HFFc6 (cell line): Measurements from ENCODE around the gene ADORA1. TPM values are rescaled to one million over a fixed set of nuclear protein-coding genes. Genes with fewer than 3 reads are reported as not detected.

ENCODE experiments used
- DNase-seq: peaks from one replicate; pipeline ENCODE4 v3.0.0-alpha.2; 2018
- H3K27ac Mint-ChIP-seq: 2 replicates; pipeline ENCODE4 v1.8.0; 2020; ENCODE audit warnings: mild to moderate bottlenecking, mixed read lengths
- H3K27me3 Mint-ChIP-seq: 2 replicates; pipeline ENCODE4 v1.8.0; 2021; ENCODE audit warnings: mild to moderate bottlenecking, moderate library complexity, mixed read lengths; ENCODE audit not compliant: insufficient read depth
- H3K36me3 Mint-ChIP-seq: 2 replicates; pipeline ENCODE4 v1.8.0; 2021; ENCODE audit warnings: low read depth, mixed read lengths
- H3K4me1 Mint-ChIP-seq: 2 replicates; pipeline ENCODE4 v1.8.0; 2020; ENCODE audit warnings: low read depth, mixed read lengths
- H3K4me3 Mint-ChIP-seq: 2 replicates; pipeline ENCODE4 v1.8.0; 2020; ENCODE audit warnings: mild to moderate bottlenecking, moderate library complexity, mixed read lengths
- H3K9me3 Mint-ChIP-seq: 2 replicates; pipeline ENCODE4 v1.8.0; 2020; ENCODE audit warnings: mild to moderate bottlenecking, mixed read lengths
- CTCF ChIP-seq: fragments of 200-600 bp; sonication (generic); IDR thresholded peaks from 2 replicates; pipeline ENCODE4 v1.5.0; 2021; ENCODE audit warnings: antibody characterized with exemption, mild to moderate bottlenecking
- total RNA-seq, 6 experiments: library from RNA; stranded (reverse); fragmentation: NEBNext Ultra II Directional; extraction: Animal tissue kit (Norgen Biotek cat#: 25700); gene quantifications; 2 replicates in 1 of 6; 3 replicates in 5 of 6; pipeline ENCODE4 v1.2.3, GENCODE V29; 2021

The ADORA1 gene
- total RNA-seq, 6 experiments from 2014 or later: 0.25 to 5.5 (median 0.53) TPM

- Mint-ChIP-seq H3K9me3 (no peaks in the 10 kb centered on the region), H3K4me3 (no peak overlapping the region), H3K4me1 (peaks cover 14% of the 10 kb centered on the region; the same call in 1 of the 2 replicates), H3K36me3 (no peaks in the 10 kb centered on the region), H3K27ac (no peak overlapping the region), H3K27me3 (peaks cover 2% of the 10 kb centered on the region; the same call in 1 of the 2 replicates)
- TF ChIP-seq CTCF: no peak
- no peak for DNase-seq
Observed at GRCh38 chr1:203138066-203138465, 10.5 kb downstream of the ADORA1 start.

DNA sequence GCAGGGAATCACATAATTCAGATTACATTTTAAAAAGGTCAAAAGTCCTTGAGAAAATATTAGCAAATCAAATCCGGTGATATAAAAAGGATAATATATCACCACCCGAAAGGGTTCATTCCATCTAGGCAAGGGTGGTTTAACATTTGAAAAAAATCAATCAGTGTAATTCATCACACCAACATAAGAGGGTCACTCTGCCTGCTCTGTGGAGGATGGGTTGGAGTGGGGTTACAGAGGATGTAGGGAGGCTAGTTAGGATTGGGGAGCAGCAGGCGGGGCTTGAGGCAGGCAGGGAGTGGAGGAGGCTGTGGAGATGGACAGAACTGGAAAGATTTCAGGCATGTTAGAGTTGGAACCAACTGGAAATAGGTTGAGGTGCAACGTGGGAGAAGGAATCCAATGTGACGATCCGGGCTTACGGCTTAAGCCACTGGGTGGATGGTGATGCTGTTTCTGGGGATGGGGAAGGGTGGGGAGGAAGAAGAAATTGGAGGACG lies 12.5 kb downstream of the ADORA1 start:
- no peak for TF ChIP-seq CTCF
- H3K4me3 Mint-ChIP-seq: no peak overlapping the region
- no peaks in the 10 kb centered on the region for H3K9me3 Mint-ChIP-seq
- no peak overlapping the region for H3K27ac Mint-ChIP-seq
- H3K36me3 Mint-ChIP-seq: no peaks in the 10 kb centered on the region
- H3K4me1 Mint-ChIP-seq: peaks cover 17% of the 10 kb centered on the region; the same call in 1 of the 2 replicates
- DNase-seq: no peak
- H3K27me3 Mint-ChIP-seq: peaks cover 2% of the 10 kb centered on the region; the same call in 1 of the 2 replicates

- H3K27me3 Mint-ChIP-seq: peaks cover 5% of the 10 kb centered on the region; the same call in 1 of the 2 replicates
- no peaks in the 10 kb centered on the region for H3K36me3 Mint-ChIP-seq
- H3K27ac Mint-ChIP-seq: no peak overlapping the region
- no peak overlapping the region for H3K4me3 Mint-ChIP-seq
- no peak for DNase-seq
- no peak for TF ChIP-seq CTCF
- no peaks in the 10 kb centered on the region for H3K9me3 Mint-ChIP-seq
- peaks cover 13% of the 10 kb centered on the region; the same call in 1 of the 2 replicates for H3K4me1 Mint-ChIP-seq
Observed at GRCh38 chr1:203140743-203141520, 13.4 kb downstream of the ADORA1 start.

DNA sequence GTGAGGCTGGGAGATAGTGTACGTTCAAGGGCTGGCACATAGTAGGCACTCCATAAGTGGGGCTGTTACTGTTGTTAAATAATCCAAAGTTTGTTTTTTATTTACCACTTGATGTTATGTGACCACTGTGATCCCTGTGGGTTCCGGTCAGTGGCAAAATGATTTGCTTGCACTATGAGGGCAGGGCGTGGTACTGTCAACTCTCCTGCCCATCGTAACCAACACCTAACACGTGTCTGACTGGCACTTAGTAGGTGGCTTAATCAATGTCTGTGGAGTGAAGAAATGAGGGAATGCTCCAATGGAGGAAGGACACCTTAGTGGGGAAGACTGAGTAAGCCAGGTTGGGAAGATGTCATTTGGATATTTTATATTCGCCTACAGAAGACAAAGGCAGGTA lies 14.6 kb downstream of the ADORA1 start:
- Mint-ChIP-seq H3K27me3 (peaks cover 3% of the 10 kb centered on the region; the same call in 1 of the 2 replicates), H3K36me3 (no peaks in the 10 kb centered on the region), H3K9me3 (no peaks in the 10 kb centered on the region), H3K4me3 (no peak overlapping the region), H3K4me1 (peaks cover 10% of the 10 kb centered on the region; the same call in 1 of the 2 replicates), H3K27ac (no peak overlapping the region)
- DNase-seq: no peak
- TF ChIP-seq CTCF: no peak

- DNase-seq: no peak
- peaks cover 2% of the 10 kb centered on the region; the same call in 1 of the 2 replicates for H3K27me3 Mint-ChIP-seq
- no peaks in the 10 kb centered on the region for H3K36me3 Mint-ChIP-seq
- no peak overlapping the region for H3K4me3 Mint-ChIP-seq
- H3K4me1 Mint-ChIP-seq: peaks cover 10% of the 10 kb centered on the region; the same call in 1 of the 2 replicates
- no peak overlapping the region for H3K27ac Mint-ChIP-seq
- no peaks in the 10 kb centered on the region for H3K9me3 Mint-ChIP-seq
- TF ChIP-seq CTCF: no peak
Observed at GRCh38 chr1:203142684-203143408, 15.3 kb downstream of the ADORA1 start.
